ENCODE results near the gene CYBB.

The CYBB gene

DNA sequence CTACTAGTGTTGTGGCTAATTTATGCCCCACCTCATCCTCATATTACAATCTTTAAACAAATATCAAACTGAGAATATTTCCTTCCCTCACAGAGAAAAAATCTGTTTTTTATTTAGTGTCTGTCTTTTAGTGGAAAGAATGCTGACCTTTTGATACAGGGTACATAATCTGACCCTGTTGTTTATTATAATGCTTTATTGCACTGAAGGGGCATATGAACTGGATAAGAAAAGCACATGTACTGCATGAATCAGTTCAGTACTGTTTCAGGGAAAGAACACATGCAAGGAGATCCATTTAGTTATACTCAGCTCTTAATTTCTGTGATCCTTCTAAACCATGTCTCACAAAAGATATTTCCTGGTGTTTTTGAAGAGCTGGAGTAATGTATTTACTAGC, 83.0 kb downstream of the CYBB start:
- H3K4me3 ChIP-seq, result no peak overlapping the region
- no peaks in the 10 kb centered on the region for H3K27me3 ChIP-seq
- TF ChIP-seq, protein P1, sequence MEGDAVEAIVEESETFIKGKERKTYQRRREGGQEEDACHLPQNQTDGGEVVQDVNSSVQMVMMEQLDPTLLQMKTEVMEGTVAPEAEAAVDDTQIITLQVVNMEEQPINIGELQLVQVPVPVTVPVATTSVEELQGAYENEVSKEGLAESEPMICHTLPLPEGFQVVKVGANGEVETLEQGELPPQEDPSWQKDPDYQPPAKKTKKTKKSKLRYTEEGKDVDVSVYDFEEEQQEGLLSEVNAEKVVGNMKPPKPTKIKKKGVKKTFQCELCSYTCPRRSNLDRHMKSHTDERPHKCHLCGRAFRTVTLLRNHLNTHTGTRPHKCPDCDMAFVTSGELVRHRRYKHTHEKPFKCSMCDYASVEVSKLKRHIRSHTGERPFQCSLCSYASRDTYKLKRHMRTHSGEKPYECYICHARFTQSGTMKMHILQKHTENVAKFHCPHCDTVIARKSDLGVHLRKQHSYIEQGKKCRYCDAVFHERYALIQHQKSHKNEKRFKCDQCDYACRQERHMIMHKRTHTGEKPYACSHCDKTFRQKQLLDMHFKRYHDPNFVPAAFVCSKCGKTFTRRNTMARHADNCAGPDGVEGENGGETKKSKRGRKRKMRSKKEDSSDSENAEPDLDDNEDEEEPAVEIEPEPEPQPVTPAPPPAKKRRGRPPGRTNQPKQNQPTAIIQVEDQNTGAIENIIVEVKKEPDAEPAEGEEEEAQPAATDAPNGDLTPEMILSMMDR (IDR thresholded peaks at IDR 0.05), result no peak
- H3K4me1 ChIP-seq, result no peaks in the 10 kb centered on the region
- intact Hi-C loops (cut with DNase I; ENCODE audit: low total_unique reads), result no loop called here
- no peak for DNase-seq
- no peak overlapping the region for H3K27ac ChIP-seq
- no peaks in the 10 kb centered on the region for H3K36me3 ChIP-seq
- no peaks in the 10 kb centered on the region for H3K9me3 ChIP-seq
